Hematopoietic multipotent progenitor cell treated with erythropoietin and hydrocortisone succinate and interleukin-3 and kit ligand, for 17 days (in vitro differentiated cells): ENCODE results near the gene CGREF1.
"Not testable (repeated sequence)": the region's sequence is repeated elsewhere in the genome, so short reads cannot be mapped to it uniquely, and the experiment has no call there.

Experiments
- DNase-seq: peaks from one replicate; pipeline ENCODE4 v3.0.0-alpha.2; 2015; ENCODE audit warnings: low spot score

The CGREF1 gene

DNA sequence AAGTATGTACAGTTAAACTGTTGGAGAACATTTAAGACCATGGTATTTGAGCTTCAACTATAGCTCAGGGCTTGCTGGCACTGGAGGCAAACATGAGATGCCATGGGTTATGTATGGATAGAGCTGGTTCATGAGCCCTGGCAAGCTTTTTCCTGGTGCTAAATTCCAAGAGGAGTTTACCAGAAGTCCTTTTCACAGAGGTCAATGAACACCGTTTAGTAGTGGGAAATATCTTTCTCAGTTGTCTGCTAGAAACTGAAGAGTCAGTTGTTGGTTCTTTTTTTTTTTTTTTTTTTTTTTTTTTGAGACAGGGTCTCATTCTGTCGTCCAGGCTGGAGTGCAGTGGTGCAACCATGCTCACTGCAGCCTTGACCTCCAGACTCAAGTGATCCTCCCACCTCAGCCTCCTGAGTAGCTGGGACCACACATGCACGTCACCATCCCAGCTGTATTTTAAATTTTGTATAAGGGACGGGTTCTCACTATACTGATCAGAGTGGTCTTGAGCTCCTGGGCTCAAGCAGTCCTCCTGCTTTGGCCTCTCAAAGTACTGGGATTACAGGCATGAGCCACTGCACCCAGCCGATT is 31.0 kb downstream of the CGREF1 start:
- DNase-seq = no peak

DNA sequence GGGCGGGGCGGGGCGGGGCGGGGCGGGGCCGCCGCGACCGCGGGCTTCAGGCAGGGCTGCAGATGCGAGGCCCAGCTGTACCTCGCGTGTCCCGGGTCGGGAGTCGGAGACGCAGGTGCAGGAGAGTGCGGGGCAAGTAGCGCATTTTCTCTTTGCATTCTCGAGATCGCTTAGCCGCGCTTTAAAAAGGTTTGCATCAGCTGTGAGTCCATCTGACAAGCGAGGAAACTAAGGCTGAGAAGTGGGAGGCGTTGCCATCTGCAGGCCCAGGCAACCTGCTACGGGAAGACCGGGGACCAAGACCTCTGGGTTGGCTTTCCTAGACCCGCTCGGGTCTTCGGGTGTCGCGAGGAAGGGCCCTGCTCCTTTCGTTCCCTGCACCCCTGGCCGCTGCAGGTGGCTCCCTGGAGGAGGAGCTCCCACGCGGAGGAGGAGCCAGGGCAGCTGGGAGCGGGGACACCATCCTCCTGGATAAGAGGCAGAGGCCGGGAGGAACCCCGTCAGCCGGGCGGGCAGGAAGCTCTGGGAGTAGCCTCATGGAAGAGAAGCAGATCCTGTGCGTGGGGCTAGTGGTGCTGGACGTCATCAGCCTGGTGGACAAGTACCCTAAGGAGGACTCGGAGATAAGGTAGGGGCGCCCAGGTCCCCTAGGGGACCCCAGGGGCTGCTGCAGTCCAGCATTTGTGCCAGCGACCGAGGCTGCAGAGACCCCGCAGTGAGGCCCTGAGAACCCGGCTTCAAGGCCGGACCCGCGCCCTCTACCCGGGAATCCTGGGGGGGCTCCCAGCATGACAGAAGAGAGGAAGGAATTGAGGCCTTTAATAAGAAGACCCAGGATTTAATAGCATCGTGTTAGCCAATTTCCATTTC is 32.0 kb downstream of the CGREF1 start, which contains the start of gene KHK:
Gene KHK (plus strand): TSS at position 49 of the 870 bp plus-strand sequence. CDS start 488 bp downstream, at position 537.
- no peak for DNase-seq

DNA sequence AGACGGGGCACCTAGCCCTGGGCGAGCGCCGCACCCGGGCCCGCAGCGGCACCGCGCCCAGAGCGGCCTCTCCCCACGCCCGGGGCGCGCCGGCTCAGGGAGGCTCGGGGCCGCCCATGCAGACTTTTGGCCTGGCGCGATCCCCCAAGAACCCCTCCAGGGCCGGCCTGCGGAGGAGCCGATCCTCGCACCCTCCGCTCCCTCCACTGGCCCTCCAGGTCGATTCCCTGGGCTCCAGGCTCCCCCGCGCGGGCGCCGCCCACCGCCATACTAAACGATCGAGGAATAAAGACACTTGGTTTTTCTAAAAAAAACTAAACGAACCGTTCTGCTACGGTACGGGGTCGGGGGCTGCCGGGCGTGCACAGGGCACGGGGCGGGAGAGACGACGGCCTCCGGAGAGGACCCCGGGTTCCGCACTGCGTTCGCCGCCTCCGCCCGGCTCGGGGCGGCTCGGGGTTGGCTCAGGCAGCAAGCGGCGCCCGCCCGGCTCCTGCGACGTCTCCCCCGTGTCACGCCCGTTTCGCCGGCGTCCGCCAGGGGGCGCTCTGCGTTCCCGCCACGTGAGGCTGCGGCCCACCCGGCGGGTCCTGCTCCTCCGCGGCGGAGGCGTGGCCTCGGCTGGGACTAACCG is 32.7 kb downstream of the CGREF1 start:
- DNase-seq = peak; percentile 92

DNA sequence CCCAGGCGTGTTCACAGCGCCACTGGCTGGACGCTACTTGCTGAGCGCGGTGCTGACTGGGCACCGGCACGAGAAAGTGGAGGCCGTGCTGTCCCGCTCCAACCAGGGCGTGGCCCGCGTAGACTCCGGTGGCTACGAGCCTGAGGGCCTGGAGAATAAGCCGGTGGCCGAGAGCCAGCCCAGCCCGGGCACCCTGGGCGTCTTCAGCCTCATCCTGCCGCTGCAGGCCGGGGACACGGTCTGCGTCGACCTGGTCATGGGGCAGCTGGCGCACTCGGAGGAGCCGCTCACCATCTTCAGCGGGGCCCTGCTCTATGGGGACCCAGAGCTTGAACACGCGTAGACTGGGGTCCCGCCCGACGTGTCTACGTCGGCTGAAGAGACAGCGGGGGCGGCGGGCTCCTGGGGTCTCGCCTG is 33.2 kb downstream of the CGREF1 start:
- DNase-seq = peak; percentile 44

DNA sequence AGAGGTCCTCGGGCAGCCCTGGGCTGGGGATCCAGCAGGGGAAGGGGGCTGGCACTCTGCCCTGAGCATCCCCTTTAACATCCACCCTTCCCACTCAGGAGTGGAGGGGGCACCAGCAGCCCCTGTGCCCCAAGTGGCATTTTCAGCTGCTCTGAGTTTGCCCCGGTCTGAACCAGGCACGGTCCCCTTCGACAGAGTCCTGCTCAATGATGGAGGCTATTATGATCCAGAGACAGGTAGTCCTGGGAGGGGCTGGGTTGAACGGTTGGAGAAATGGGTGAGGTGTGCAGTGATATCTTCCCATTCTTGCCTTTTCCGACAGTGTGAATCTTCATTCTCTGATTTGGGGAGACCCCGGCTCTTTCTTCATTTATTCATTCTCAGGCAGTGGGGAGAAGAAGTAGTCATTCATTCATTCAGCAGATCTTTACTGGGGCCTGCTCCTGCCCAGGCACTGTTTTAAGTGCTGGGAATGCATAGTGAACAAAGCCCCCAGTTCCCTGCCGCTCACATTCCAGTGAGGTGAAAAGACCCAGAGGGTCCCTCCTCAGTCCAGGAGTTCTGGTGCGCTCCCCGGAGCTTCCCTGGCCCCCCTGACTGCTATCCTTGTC is 33.8 kb downstream of the CGREF1 start:
- DNase-seq = no peak

DNA sequence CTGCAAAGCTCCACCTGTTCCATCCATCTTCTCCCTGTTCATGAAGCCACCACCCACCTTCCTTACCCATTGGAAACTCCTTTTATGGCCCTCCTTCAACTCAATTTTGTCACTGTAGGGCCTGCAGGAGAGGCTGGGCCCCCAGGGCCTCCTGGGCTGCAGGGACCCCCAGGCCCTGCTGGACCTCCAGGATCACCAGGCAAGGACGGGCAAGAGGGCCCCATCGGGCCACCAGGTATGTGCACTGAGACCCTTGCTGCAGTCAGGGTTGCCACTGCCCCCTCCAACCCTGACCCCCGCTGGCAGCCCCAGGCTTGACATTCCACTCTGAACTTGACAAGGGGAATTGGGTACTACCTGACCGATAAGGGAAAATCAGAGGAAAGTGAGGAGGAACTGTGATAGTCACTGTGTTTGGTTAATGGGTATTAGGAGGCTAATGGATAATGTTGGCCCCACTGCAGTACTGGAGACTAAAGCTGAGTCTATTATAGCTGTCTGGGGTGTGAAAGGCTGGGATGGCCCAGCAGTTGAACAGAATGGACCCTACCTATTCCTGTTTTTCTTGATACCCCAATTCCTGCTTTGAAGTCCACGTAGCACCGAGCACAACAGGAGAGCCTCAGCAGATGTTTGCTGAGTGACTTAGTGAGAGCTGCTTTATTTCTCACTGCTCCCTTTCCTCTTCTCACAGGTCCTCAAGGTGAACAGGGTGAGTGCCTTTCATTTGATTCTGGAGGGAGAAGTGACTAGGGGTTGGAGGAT is 34.4 kb downstream of the CGREF1 start:
- DNase-seq = no peak

DNA sequence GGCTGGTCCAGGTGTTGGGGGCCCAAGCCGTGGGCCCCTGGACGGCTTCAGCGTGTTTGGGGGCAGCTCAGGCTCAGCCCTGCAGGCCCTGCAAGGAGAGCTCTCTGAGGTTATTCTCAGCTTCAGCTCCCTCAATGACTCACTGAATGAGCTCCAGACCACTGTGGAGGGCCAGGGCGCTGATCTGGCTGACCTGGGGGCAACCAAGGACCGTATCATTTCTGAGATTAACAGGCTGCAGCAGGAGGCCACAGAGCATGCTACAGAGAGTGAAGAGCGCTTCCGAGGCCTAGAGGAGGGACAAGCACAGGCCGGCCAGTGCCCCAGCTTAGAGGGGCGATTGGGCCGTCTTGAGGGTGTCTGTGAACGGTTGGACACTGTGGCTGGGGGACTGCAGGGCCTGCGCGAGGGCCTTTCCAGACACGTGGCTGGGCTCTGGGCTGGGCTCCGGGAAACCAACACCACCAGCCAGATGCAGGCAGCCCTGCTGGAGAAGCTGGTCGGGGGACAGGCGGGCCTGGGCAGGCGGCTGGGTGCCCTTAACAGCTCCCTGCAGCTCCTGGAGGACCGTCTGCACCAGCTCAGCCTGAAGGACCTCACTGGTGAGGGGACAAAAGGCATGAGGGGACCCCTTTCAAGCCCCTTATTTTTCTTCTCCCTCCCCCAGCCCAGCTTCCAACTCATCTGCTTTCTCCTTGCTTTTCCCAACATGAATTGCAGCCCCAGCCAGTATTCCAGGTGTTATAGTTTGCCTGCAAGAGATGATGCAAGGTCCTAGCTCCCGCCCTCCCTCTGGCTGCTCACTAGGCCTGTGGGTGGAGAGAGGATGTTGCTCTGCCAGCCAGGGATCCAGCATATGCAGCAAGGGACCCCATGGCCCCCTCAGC is 35.3 kb downstream of the CGREF1 start:
- no peak for DNase-seq

DNA sequence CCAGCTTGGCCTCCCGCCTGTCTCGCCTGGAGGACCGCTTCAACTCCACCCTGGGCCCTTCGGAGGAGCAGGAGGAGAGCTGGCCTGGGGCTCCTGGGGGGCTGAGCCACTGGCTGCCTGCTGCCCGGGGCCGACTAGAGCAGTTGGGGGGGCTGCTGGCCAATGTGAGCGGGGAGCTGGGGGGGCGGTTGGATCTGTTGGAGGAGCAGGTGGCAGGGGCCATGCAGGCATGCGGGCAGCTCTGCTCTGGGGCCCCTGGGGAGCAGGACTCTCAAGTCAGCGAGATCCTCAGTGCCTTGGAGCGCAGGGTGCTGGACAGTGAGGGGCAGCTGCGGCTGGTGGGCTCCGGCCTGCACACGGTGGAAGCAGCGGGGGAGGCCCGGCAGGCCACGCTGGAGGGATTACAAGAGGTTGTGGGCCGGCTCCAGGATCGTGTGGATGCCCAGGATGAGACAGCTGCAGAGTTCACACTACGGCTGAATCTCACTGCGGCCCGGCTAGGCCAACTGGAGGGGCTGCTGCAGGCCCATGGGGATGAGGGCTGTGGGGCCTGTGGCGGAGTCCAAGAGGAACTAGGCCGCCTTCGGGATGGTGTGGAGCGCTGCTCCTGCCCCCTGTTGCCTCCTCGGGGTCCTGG is 36.0 kb downstream of the CGREF1 start:
- DNase-seq = no peak

DNA sequence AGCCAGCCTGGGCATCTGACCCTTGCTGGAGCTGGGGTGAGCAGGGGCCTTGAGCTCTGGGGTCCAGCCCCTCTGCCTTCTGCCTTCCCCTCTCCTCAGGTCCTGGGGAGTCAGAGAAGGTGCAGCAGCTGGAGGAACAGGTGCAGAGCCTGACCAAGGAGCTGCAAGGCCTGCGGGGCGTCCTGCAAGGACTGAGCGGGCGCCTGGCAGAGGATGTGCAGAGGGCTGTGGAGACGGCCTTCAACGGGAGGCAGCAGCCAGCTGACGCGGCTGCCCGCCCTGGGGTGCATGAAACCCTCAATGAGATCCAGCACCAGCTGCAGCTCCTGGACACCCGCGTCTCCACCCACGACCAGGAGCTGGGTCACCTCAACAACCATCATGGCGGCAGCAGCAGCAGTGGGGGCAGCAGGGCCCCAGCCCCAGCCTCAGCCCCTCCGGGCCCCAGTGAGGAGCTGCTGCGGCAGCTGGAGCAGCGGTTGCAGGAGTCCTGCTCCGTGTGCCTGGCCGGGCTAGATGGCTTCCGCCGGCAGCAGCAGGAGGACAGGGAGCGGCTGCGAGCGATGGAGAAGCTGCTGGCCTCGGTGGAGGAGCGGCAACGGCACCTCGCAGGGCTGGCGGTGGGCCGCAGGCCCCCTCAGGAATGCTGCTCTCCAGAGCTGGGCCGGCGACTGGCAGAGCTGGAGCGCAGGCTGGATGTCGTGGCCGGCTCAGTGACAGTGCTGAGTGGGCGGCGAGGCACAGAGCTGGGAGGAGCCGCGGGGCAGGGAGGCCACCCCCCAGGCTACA is 36.8 kb downstream of the CGREF1 start:
- DNase-seq = no peak

DNA sequence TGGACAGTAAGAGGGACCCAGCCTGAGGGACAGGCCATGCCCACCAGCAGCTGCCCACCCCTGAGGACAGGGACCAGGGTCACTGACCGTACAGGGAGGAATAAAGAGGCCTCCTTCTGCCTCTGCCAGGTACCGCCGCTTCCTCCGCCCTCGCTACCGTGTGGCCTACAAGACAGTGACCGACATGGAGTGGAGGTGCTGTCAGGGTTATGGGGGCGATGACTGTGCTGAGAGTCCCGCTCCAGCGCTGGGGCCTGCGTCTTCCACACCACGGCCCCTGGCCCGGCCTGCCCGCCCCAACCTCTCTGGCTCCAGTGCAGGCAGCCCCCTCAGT is 38.4 kb downstream of the CGREF1 start:
- no peak for DNase-seq

DNA sequence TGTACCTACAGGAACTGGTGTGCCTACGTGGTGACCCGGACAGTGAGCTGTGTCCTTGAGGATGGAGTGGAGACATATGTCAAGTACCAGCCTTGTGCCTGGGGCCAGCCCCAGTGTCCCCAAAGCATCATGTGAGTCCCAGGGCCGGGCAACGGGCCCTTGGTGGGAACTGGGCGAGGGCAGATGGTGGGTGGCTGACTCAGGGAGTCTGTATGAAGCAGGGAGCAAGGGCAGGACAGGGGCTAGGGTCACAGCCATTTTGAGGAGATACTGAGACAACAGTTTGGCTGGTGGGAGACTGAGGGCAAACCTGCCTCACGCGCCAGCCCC is 38.8 kb downstream of the CGREF1 start:
- no peak for DNase-seq

DNA sequence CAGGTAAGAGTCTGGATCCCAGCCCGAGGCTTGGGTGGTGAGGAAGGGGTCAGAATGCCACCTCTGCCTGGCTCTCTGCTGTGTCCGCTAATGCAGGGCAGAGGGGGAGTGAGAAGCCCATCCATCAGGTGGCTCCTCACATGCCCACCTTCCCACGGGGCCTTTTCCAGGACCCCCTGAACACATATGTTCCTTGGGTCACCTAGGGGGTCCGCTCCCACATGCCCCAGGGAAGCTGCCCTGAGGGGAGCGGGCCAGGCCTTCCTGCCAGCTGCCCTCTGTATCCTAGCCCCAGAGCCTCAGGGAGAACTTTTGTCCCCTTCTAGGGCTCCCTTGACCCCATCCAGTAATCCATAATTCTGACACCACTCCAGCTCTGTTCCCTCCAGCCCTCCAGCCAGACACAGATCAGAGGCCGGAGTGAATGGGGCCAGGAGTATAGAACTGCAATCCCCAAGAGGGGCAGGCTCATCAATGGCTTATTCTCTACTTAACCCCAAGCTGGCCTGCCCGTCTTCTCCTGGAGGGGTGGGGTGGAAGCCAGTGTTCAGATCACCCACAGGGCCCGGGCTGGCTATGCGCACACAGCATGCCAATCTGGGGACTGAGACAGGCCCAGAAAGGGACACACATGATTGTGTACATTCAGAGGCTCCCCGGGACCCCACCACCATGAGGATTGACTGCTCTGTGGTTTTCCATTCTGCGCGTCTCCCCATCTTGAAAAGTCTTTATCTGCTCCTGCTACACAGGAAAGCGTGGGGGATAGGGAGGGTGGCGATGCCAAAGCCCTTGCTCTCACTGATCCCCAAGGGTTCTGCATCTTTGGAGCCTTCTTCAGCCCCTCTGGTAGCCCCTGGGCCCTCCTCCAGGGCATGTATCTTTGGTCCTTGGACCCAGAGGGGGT is 39.4 kb downstream of the CGREF1 start:
- no peak for DNase-seq

DNA sequence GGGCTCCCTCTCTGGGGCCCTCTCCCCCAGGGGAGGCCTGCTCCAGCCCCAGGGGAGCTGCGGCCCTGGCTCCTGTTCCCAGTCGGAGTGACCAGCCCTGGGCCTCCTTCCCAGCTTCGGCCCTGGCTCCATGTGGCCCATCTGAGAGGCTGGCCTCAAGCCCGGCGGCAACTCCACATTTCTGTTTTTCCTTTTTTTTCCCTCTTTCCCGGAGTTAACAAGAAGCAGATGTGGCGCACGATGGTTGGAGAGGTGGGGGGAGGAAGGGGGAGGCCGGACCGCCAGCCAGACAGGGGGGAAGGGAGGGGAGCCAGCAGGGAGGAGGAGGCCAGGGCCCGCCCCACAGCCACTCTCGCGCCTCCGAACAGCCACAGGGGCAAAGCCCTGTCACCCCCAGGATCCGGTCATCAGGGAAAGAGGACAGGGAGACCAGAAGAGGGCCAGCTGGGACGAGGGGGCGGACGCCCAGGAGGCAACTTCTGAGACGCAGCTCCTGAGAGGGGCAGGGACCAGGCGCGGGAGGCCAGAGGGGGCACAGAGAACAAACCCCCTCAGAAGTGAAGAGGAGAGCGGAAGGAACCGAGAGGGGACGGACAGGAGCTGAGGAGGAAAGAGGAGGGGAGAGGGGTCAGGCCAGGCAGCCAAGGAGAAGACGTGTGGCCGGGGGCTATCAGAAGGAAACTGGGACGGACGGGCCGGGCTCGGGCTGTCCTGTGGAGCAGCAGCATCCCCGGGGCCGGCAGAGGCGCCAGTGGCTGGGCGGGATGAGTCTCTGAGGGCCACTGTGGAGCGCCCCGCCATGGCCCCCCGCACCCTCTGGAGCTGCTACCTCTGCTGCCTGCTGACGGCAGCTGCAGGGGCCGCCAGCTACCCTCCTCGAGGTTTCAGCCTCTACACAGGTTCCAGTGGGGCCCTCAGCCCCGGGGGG is 40.4 kb downstream of the CGREF1 start, which contains the start of gene EMILIN1:
Gene EMILIN1 (plus strand): TSS at position 349 of the 928 bp plus-strand sequence. CDS start 451 bp downstream, at position 800.
- no peak for DNase-seq

DNA sequence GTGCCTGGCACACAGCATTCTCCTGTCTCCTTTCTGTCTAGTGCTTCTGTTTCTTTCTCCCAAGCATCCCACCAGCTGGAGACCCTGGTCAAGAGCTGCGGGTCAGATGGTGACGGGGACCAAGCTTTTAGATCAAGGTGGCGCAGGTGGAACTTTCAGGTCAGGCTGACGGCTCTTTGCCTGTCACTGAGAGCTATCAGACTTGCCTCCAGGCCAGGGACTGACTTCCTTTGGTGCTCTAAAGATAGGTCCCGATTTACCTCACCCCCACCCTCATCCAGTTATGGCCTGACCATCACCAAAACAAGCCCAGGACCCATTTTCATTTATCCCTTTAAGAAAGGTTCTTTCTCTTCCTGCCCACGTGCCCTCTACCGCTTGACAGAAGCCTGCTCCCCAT is 41.7 kb downstream of the CGREF1 start:
- DNase-seq = no peak

DNA sequence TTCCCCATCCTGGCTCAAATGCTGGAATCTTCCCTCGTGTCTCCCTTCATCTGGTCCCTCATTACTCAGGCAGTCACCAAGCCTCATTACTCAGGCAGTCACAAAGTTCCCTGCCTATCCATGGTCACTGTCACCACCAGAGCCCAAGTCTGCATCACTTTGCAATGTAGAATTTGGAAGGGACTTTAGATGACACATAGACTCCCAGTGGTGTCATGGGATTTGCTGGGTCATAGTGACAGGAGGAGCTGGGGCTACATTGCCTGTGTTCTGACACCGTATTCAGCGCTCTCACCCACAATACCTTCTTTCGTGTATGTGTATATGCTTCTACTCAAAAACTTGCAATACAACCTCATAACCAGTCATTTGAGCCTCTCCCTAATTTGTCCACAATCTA is 42.6 kb downstream of the CGREF1 start:
- DNase-seq = no peak

DNA sequence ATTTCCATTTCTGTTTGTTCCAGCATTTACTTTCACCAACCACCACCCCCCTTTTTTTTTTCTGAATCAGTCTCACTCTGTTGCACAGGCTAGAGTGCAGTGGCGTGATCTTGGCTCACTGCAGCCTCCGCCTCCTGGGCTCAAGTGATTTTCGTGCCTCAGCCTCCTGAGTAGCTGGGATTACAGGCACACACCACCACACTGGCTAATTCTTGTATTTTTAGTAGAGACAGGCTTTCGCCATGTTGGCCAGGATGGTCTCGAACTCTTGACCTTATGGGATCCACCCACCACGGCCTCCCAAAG is 43.4 kb downstream of the CGREF1 start:
- not testable (repeated sequence) for DNase-seq

DNA sequence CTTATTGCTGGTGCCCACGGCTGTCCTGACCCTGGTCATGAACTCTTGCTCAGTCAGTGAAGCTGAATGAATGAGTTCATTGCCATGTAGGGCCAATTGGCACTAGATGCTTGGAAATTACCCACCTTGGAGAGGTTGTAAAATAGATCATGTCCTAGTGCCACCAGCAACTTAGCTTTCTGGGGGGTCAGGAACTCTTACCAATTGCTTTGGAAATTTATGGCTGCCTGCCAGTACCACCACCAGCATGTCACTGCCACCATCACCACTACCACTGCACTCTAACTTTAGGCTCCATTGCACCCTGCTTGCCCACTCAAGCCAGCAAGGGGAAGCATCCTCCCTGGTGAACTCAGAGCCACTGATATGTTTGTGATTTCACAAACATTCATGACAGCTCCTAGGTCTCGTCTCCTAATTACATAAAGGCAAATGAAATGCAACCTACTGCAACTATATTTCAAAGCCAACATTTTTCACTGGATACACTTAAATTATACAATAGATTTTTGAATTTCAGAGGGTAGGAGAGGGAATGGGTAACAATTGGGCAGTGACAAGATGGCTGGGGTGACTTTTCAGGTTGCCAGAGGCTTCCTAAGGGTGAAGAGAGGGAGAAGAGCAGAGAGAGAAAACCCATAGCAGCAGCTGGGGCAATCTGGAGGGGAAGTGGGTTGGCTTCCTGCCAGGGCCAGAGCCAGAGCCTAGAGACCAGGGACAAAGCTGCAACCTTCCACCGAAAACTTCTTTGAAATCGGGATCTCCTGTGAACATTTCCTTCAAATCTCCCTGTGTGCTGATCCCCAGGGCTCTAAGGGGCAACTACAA is 44.0 kb downstream of the CGREF1 start:
- no peak for DNase-seq
